Measurements from ENCODE around the gene SLC7A14. TPM values are rescaled to one million over a fixed set of nuclear protein-coding genes. Genes with fewer than 3 reads are reported as not detected.

The SLC7A14 gene
- total RNA-seq, 1 donor from 2014 or later = 0.07 TPM

GRCh38 chr3:170473358-170473757, 112.5 kb downstream of the SLC7A14 start:
- Mint-ChIP-seq H3K36me3 (ENCODE audit: low read depth) (no peaks in the 10 kb centered on the region), H3K4me3 (no peak overlapping the region), H3K27me3 (ENCODE audit: low read depth) (peaks cover 20% of the 10 kb centered on the region), H3K9me3 (no peaks in the 10 kb centered on the region), H3K27ac (ENCODE audit: unreplicated experiment) (no peak overlapping the region), H3K4me1 (peaks cover 18% of the 10 kb centered on the region)
- DNase-seq (ENCODE audit: low read depth, low spot score) = no peak
- TF ChIP-seq CTCF (conservative IDR thresholded peaks at IDR 0.05) = no peak

- no peak for TF ChIP-seq CTCF (conservative IDR thresholded peaks at IDR 0.05)
- DNase-seq (ENCODE audit: low read depth, low spot score) = no peak
- H3K27me3 Mint-ChIP-seq (ENCODE audit: low read depth) = peaks cover 10% of the 10 kb centered on the region
- peak overlapping the region; percentile 74 for H3K27ac Mint-ChIP-seq (ENCODE audit: unreplicated experiment)
- peaks cover 28% of the 10 kb centered on the region for H3K4me1 Mint-ChIP-seq
- H3K36me3 Mint-ChIP-seq (ENCODE audit: low read depth) = no peaks in the 10 kb centered on the region
- no peak overlapping the region for H3K4me3 Mint-ChIP-seq
- no peaks in the 10 kb centered on the region for H3K9me3 Mint-ChIP-seq
These were observed 114.7 kb downstream of the SLC7A14 start for GRCh38 chr3:170471149-170471548.

- no peak overlapping the region for H3K4me3 Mint-ChIP-seq
- peak overlapping the region; percentile 74 for H3K27ac Mint-ChIP-seq (ENCODE audit: unreplicated experiment)
- no peaks in the 10 kb centered on the region for H3K9me3 Mint-ChIP-seq
- no peak for TF ChIP-seq CTCF (conservative IDR thresholded peaks at IDR 0.05)
- no peaks in the 10 kb centered on the region for H3K36me3 Mint-ChIP-seq (ENCODE audit: low read depth)
- H3K27me3 Mint-ChIP-seq (ENCODE audit: low read depth) = peaks cover 10% of the 10 kb centered on the region
- peaks cover 28% of the 10 kb centered on the region for H3K4me1 Mint-ChIP-seq
- no peak for DNase-seq (ENCODE audit: low read depth, low spot score)
These were observed 115.5 kb downstream of the SLC7A14 start for GRCh38 chr3:170470063-170471016.

GRCh38 chr3:170469151-170470062, 116.5 kb downstream of the SLC7A14 start:
- no peaks in the 10 kb centered on the region for H3K36me3 Mint-ChIP-seq (ENCODE audit: low read depth)
- no peak for TF ChIP-seq CTCF (conservative IDR thresholded peaks at IDR 0.05)
- H3K27me3 Mint-ChIP-seq (ENCODE audit: low read depth) = peaks cover 7% of the 10 kb centered on the region
- no peaks in the 10 kb centered on the region for H3K9me3 Mint-ChIP-seq
- no peak for DNase-seq (ENCODE audit: low read depth, low spot score)
- H3K27ac Mint-ChIP-seq (ENCODE audit: unreplicated experiment) = no peak overlapping the region
- H3K4me3 Mint-ChIP-seq = no peak overlapping the region
- H3K4me1 Mint-ChIP-seq = peaks cover 28% of the 10 kb centered on the region

- no peaks in the 10 kb centered on the region for H3K9me3 Mint-ChIP-seq
- DNase-seq (ENCODE audit: low read depth, low spot score) = no peak
- TF ChIP-seq CTCF (conservative IDR thresholded peaks at IDR 0.05) = no peak
- H3K27ac Mint-ChIP-seq (ENCODE audit: unreplicated experiment) = no peak overlapping the region
- peaks cover 28% of the 10 kb centered on the region for H3K4me1 Mint-ChIP-seq
- no peaks in the 10 kb centered on the region for H3K36me3 Mint-ChIP-seq (ENCODE audit: low read depth)
- no peaks in the 10 kb centered on the region for H3K27me3 Mint-ChIP-seq (ENCODE audit: low read depth)
- H3K4me3 Mint-ChIP-seq = no peak overlapping the region
These were observed 118.2 kb downstream of the SLC7A14 start for GRCh38 chr3:170467571-170468147.

All from neural crest cell (in vitro differentiated cells).